GM12801 (cell line): ENCODE results near the gene XPC.

Experiments
- TF ChIP-seq, protein P1 (sequence below): IDR thresholded peaks from one replicate; pipeline ENCODE4 v1.5.1; 2011; ENCODE audit warnings: control low read depth; ENCODE audit not compliant: insufficient read length; ENCODE audit errors: extremely low read depth

The XPC gene

DNA sequence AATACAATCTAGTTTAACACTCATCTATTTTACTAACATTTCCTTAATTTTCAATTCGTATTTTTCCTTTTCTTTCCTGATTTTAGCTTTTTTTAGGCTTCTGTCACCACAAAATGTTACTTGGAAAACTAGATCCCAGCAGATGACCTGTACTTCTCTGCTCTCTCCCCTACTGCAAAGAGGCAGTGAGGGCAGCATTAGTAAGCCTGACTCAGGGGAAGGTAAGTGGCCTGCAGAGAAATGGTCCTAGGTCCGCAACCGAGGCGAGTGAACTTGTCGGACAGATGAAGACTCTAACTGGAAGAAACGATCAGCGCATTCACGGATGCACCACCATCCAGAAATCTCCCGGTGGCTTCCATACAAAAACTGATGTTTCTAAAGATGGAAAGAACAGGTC is 33.2 kb downstream of the XPC start:
- TF ChIP-seq, protein P1, sequence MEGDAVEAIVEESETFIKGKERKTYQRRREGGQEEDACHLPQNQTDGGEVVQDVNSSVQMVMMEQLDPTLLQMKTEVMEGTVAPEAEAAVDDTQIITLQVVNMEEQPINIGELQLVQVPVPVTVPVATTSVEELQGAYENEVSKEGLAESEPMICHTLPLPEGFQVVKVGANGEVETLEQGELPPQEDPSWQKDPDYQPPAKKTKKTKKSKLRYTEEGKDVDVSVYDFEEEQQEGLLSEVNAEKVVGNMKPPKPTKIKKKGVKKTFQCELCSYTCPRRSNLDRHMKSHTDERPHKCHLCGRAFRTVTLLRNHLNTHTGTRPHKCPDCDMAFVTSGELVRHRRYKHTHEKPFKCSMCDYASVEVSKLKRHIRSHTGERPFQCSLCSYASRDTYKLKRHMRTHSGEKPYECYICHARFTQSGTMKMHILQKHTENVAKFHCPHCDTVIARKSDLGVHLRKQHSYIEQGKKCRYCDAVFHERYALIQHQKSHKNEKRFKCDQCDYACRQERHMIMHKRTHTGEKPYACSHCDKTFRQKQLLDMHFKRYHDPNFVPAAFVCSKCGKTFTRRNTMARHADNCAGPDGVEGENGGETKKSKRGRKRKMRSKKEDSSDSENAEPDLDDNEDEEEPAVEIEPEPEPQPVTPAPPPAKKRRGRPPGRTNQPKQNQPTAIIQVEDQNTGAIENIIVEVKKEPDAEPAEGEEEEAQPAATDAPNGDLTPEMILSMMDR = no peak

DNA sequence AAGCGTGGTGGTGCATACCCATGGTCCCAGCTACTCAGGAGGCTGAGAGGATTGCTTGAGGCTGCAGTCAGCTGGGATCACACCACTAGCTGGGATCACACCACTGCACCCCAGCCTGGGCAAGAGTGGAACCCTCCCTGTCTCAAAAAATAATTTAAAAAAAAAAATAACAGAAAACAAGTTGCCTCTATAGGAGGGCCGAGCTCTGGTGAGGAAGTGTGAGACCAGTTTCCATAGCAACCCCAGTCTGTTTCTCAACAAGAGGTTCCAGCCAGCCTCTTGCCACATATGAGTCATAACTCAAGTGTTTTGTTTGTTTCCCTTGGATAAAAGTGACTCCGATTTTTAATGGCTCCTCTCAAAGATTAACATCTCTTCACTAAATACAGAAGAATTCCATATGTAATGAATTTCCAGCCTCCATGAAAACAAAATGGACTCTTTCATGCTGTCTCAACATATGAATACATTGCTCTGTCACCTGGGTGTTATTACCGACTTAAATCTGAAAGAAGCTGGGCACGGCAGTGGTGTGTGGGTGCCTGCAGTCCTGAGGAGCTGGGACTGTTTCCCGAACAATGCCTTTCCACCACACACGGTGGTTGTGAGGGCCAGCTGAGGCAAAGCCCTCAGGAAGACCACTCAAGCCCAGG is 33.9 kb downstream of the XPC start:
- TF ChIP-seq, protein P1 = no peak

DNA sequence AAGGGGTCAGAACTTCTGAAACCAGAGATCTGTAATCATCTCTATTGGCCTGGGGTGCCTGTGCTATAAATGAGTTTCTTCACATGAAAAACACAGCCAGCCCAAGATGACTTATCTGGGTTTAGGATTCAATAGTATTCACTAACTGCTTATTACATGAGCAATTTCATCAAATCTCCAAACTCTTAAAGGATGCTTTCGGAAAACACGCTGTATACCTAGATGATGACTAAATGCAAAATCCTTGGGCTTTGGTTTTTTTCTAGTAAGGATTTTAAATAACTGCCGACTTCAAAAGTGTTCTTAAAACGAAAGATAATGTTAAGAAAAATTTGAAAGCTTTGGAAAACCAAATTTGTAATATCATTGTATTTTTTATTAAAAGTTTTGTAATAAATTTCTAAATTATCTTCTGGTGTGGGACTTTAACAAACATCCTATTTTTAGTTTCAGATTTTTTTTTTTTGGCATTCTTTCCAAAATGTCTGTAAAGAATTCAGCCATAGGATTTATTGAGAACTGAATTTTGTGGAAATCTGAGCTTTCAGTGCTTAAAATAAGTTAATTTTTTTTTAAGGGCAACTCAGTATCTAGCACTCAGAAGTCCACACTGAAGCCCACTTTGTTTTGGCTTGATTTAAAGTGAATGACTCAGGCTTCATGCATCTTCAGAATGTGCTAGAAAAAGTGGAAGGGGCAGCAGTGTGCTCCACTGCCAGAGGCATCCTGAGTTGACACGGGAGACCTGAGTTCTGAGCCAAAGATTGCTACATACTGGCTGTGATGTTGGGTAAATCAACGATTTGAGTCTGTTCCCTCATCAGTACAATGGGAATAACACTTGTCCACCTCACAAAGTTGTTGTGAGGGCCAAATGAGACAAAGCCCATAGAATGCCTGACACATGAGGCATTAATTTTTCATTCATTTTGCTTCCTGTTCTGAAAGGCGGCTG is 34.9 kb downstream of the XPC start:
- TF ChIP-seq, protein P1 = no peak

DNA sequence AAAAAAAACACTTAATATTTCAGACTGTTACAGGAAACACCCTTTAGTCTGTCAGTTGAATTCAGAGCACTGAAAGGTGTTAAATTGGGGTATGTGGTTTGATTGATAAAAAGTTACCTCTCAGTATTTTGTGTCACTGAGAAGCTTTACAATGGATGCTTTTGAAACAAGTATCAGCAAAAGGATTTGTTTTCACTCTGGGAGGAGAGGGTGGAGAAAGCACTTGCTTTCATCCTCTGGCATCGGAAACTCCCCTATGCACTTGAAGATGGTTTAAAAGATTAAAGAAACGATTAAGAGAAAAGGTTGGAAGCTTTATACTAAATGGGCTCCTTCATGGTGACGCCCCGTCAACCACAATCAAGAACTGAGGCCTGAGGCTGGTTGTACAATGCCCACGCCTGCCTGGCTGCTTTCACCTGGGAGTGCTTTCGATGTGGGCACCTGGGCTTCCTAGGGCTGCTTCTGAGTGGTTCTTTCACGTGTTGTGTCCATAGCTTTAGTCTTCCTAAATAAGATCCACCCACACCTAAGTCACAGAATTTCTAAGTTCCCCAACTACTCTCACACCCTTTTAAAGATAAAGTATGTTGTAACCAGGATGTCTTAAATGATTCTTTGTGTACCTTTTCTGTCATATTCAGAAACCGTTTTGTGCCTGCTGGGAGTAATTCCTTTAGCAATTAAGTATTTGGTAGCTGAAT is 35.7 kb downstream of the XPC start:
- TF ChIP-seq, protein P1 = no peak

DNA sequence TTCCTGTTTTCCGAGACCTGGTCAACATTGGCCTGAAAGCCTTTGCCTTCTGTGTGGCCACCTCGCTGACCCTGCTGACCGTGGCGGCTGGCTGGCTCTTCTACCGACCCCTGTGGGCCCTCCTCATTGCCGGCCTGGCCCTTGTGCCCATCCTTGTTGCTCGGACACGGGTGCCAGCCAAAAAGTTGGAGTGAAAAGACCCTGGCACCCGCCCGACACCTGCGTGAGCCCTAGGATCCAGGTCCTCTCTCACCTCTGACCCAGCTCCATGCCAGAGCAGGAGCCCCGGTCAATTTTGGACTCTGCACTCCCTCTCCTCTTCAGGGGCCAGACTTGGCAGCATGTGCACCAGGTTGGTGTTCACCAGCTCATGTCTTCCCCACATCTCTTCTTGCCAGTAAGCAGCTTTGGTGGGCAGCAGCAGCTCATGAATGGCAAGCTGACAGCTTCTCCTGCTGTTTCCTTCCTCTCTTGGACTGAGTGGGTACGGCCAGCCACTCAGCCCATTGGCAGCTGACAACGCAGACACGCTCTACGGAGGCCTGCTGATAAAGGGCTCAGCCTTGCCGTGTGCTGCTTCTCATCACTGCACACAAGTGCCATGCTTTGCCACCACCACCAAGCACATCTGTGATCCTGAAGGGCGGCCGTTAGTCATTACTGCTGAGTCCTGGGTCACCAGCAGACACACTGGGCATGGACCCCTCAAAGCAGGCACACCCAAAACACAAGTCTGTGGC is 36.6 kb downstream of the XPC start:
- TF ChIP-seq, protein P1 = no peak

DNA sequence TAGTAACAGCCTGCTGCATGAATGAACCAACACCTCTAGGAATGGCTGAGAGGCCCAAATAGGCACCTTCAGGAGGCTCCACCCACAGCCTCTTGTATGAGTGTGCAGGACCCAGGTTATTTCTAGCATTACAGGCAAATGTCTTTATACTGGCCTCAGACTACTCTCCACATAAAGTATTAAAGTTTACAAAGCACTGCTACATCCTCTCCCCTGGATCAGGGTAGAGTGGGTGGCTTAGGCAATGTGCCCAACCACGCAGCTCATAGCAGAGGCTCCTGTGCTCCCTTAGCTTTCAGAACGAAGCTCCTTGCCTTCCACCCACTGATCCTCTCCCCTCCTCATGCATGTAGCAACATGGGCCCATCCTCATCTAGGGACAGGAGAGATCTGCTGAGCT is 37.3 kb downstream of the XPC start:
- TF ChIP-seq, protein P1 = no peak

DNA sequence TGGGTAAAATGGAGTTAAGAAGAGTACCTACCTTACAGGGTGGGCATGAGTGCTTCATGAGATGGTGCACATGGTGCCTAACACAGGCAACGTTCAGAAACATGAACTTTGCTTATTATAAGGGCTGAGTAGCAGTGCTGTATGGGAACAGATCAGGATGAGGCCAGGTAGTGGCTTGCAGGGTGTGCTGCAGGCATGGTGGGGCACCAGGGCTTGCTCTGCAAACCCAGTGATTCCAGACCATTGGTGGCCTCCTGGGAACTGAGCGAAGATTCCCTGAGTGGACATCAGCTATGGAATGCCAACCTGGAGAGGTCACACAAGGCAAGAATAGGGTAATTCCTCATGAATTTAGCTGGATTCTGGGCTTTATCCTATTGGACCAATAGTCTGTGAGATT is 37.7 kb downstream of the XPC start:
- TF ChIP-seq, protein P1 = no peak
